Astrocyte (in vitro differentiated cells and primary cell): ENCODE results near the gene PRICKLE1. TPM values are rescaled to one million over a fixed set of nuclear protein-coding genes. Genes with fewer than 3 reads are reported as not detected.

Experiments
- DNase-seq: peaks from one replicate; pipeline ENCODE4 v3.0.0-alpha.2; 2010; ENCODE audit warnings: low read depth
- FAIRE-seq: peaks from 2 replicates; lab custom pipeline; 2011; peaks lifted over from hg19 to GRCh38; lab: Jason Lieb, UNC
- H2AFZ ChIP-seq: 2 replicates; pipeline ENCODE4 v1.6.0; 2012; ENCODE audit warnings: low read depth, low read length, inconsistent platforms
- H3K27ac ChIP-seq: 2 replicates; pipeline ENCODE4 v1.5.1; 2011; ENCODE audit warnings: low read depth, low read length, inconsistent platforms
- H3K27me3 ChIP-seq: 2 replicates; pipeline ENCODE4 v1.6.0; 2011; ENCODE audit warnings: low read length, inconsistent platforms; ENCODE audit not compliant: insufficient read depth
- H3K36me3 ChIP-seq: 2 replicates; pipeline ENCODE4 v1.5.1; 2011; ENCODE audit warnings: low read length, inconsistent platforms; ENCODE audit not compliant: insufficient read depth
- H3K4me1 ChIP-seq: 2 replicates; pipeline ENCODE4 v1.5.1; 2011; ENCODE audit warnings: low read length, inconsistent platforms; ENCODE audit not compliant: insufficient read depth
- H3K4me2 ChIP-seq: 2 replicates; pipeline ENCODE4 v1.6.0; 2012; ENCODE audit warnings: low read length, inconsistent platforms
- H3K4me3 ChIP-seq: 2 replicates; pipeline ENCODE4 v1.5.1; 2011; ENCODE audit warnings: low read depth, mild to moderate bottlenecking, low read length, inconsistent platforms; ENCODE audit not compliant: insufficient read depth
- H3K79me2 ChIP-seq: 2 replicates; pipeline ENCODE4 v1.6.0; 2012; ENCODE audit warnings: mild to moderate bottlenecking, low read length, inconsistent platforms; ENCODE audit not compliant: insufficient read depth
- H3K9ac ChIP-seq: 2 replicates; pipeline ENCODE4 v1.6.0; 2012; ENCODE audit warnings: mild to moderate bottlenecking, low read length, inconsistent platforms
- H3K9me3 ChIP-seq: 2 replicates; pipeline ENCODE4 v1.5.1; 2012; ENCODE audit warnings: low read depth, mild to moderate bottlenecking, low read length, inconsistent platforms; ENCODE audit not compliant: insufficient read depth
- H4K20me1 ChIP-seq: 2 replicates; pipeline ENCODE4 v1.6.0; 2012; ENCODE audit warnings: low read length, inconsistent platforms; ENCODE audit not compliant: insufficient read depth
- H3K27ac Mint-ChIP-seq: one replicate; pipeline ENCODE4 v1.8.0; 2021; ENCODE audit warnings: mild to moderate bottlenecking, mixed read lengths; ENCODE audit not compliant: unreplicated experiment
- H3K27me3 Mint-ChIP-seq: one replicate; pipeline ENCODE4 v1.8.0; 2021; ENCODE audit warnings: low read depth, mixed read lengths; ENCODE audit not compliant: unreplicated experiment
- H3K36me3 Mint-ChIP-seq: one replicate; pipeline ENCODE4 v1.8.0; 2021; ENCODE audit warnings: low read depth, mixed read lengths; ENCODE audit not compliant: unreplicated experiment
- H3K4me1 Mint-ChIP-seq: one replicate; pipeline ENCODE4 v1.8.0; 2021; ENCODE audit warnings: low read depth, mixed read lengths; ENCODE audit not compliant: unreplicated experiment
- H3K4me3 Mint-ChIP-seq: one replicate; pipeline ENCODE4 v1.8.0; 2021; ENCODE audit warnings: mild to moderate bottlenecking, moderate library complexity, mixed read lengths; ENCODE audit not compliant: unreplicated experiment
- H3K9me3 Mint-ChIP-seq: one replicate; pipeline ENCODE4 v1.8.0; 2021; ENCODE audit warnings: mild to moderate bottlenecking, mixed read lengths; ENCODE audit not compliant: unreplicated experiment
- CTCF ChIP-seq: IDR thresholded peaks from 2 replicates; pipeline ENCODE4 v1.5.1; 2011; ENCODE audit warnings: low read depth, mild to moderate bottlenecking, inconsistent platforms, low read length, moderate library complexity; ENCODE audit not compliant: insufficient read depth
- EZH2 ChIP-seq: IDR thresholded peaks from 2 replicates; pipeline ENCODE4 v1.6.1; 2012; ENCODE audit warnings: mild to moderate bottlenecking, low read length, inconsistent platforms; ENCODE audit not compliant: insufficient read depth
- total RNA-seq: library from RNA; stranded (reverse); gene quantifications from 2 replicates; pipeline ENCODE4 v1.2.1, GENCODE V29; 2021

The PRICKLE1 gene
- total RNA-seq, 1 donor from 2014 or later: 34.9 TPM

- H3K4me1 Mint-ChIP-seq: no peaks in the 10 kb centered on the region
- H3K9me3 Mint-ChIP-seq: no peaks in the 10 kb centered on the region
- Histone ChIP-seq H3K9me3 (no peaks in the 10 kb centered on the region), H3K79me2 (peaks cover 82% of the 10 kb centered on the region), H3K4me3 (no peak overlapping the region), H3K4me1 (no peaks in the 10 kb centered on the region), H3K9ac (no peak overlapping the region), H3K27me3 (no peaks in the 10 kb centered on the region), H4K20me1 (peaks cover 60% of the 10 kb centered on the region), H2AFZ (no peak overlapping the region), H3K4me2 (no peak overlapping the region), H3K36me3 (no peaks in the 10 kb centered on the region), H3K27ac (no peak overlapping the region)
- FAIRE-seq (no peak), DNase-seq (no peak)
- H3K27me3 Mint-ChIP-seq: no peaks in the 10 kb centered on the region
- TF ChIP-seq EZH2 (no peak), CTCF (no peak)
- H3K36me3 Mint-ChIP-seq: peaks cover 5% of the 10 kb centered on the region
- no peak overlapping the region for H3K4me3 Mint-ChIP-seq
- no peak overlapping the region for H3K27ac Mint-ChIP-seq
Observed at GRCh38 chr12:42539696-42540095, 49.9 kb downstream of the PRICKLE1 start.

- Histone ChIP-seq H3K27ac (no peak overlapping the region), H2AFZ (no peak overlapping the region), H4K20me1 (peaks cover 75% of the 10 kb centered on the region), H3K36me3 (no peaks in the 10 kb centered on the region), H3K79me2 (peaks cover 86% of the 10 kb centered on the region), H3K27me3 (no peaks in the 10 kb centered on the region), H3K9ac (no peak overlapping the region), H3K4me1 (no peaks in the 10 kb centered on the region), H3K4me2 (no peak overlapping the region), H3K9me3 (no peaks in the 10 kb centered on the region), H3K4me3 (no peak overlapping the region)
- DNase-seq (no peak), FAIRE-seq (no peak)
- Mint-ChIP-seq H3K27ac (no peak overlapping the region), H3K4me1 (peaks cover 4% of the 10 kb centered on the region), H3K27me3 (no peaks in the 10 kb centered on the region), H3K36me3 (peaks cover 2% of the 10 kb centered on the region), H3K4me3 (no peak overlapping the region), H3K9me3 (no peaks in the 10 kb centered on the region)
- TF ChIP-seq EZH2 (no peak), CTCF (no peak)
Observed at GRCh38 chr12:42538203-42538602, 51.3 kb downstream of the PRICKLE1 start.

- H3K4me1 Mint-ChIP-seq: peaks cover 4% of the 10 kb centered on the region
- no peaks in the 10 kb centered on the region for H3K9me3 Mint-ChIP-seq
- TF ChIP-seq CTCF (no peak), EZH2 (no peak)
- no peaks in the 10 kb centered on the region for H3K9me3 ChIP-seq
- H3K4me1 ChIP-seq: no peaks in the 10 kb centered on the region
- H2AFZ ChIP-seq: no peak overlapping the region
- DNase-seq (no peak), FAIRE-seq (no peak)
- H3K27ac ChIP-seq: no peak overlapping the region
- H3K27me3 ChIP-seq: no peaks in the 10 kb centered on the region
- H3K9ac ChIP-seq: no peak overlapping the region
- no peak overlapping the region for H3K4me3 ChIP-seq
- peaks cover 4% of the 10 kb centered on the region for H3K36me3 Mint-ChIP-seq
- no peak overlapping the region for H3K4me2 ChIP-seq
- H3K4me3 Mint-ChIP-seq: no peak overlapping the region
- no peaks in the 10 kb centered on the region for H3K27me3 Mint-ChIP-seq
- no peak overlapping the region for H3K27ac Mint-ChIP-seq
- peaks cover 80% of the 10 kb centered on the region for H4K20me1 ChIP-seq
- peaks cover 3% of the 10 kb centered on the region for H3K36me3 ChIP-seq
- peaks cover 85% of the 10 kb centered on the region for H3K79me2 ChIP-seq
Observed at GRCh38 chr12:42534184-42534838, 55.2 kb downstream of the PRICKLE1 start.
